Lung (tissue), 12 donors: ENCODE data around the gene WBP11. TPM values are rescaled to one million over a fixed set of nuclear protein-coding genes. Genes with fewer than 3 reads are reported as not detected.

ENCODE experiments used
- ATAC-seq: fragments of 200-7000 bp; cut with Tn5 transposase; one replicate; pipeline ENCODE4 v1.9.1; 2020; ENCODE audit warnings: moderate number of reproducible peaks; ENCODE audit not compliant: insufficient read depth, low FRiP score
- DNase-seq, 3 donors: peaks; one replicate each; pipeline ENCODE4 v3.0.0-alpha.2; 2013 to 2017
- H3K27ac ChIP-seq, 2 donors: one replicate each; pipeline ENCODE4 v1.5.1; 2013; ENCODE audit warnings: mild to moderate bottlenecking in 2 of 2, moderate library complexity in 2 of 2, control low read depth in 1 of 2, inconsistent platforms in 1 of 2, low read depth in 1 of 2, low read length in 1 of 2
- H3K27me3 ChIP-seq, 3 donors: one replicate each; pipeline ENCODE4 v1.5.1; 2013; ENCODE audit warnings: low read length in 2 of 3; ENCODE audit not compliant: control insufficient read depth in 3 of 3, insufficient read depth in 3 of 3
- H3K36me3 ChIP-seq, 4 donors: one replicate each; pipeline ENCODE4 v1.5.1; 2013; ENCODE audit warnings: low read length in 4 of 4, mild to moderate bottlenecking in 1 of 4, moderate library complexity in 1 of 4; ENCODE audit not compliant: control insufficient read depth in 4 of 4, insufficient read depth in 4 of 4
- H3K4me1 ChIP-seq, 5 donors: one replicate each; pipeline ENCODE4 v1.5.1; 2013; ENCODE audit warnings: low read length in 5 of 5, mild to moderate bottlenecking in 2 of 5, moderate library complexity in 1 of 5; ENCODE audit not compliant: control insufficient read depth in 5 of 5, insufficient read depth in 5 of 5
- H3K4me3 ChIP-seq: one replicate; pipeline ENCODE4 v1.5.1; 2013; ENCODE audit warnings: mild to moderate bottlenecking, control low read depth, moderate library complexity
- H3K9ac ChIP-seq, 2 donors: one replicate each; pipeline ENCODE4 v1.5.1; 2013; ENCODE audit warnings: low read length in 2 of 2, control low read depth in 1 of 2; ENCODE audit not compliant: insufficient read depth in 1 of 2
- H3K9me3 ChIP-seq, 4 donors: one replicate each; pipeline ENCODE4 v1.5.1; 2013; ENCODE audit warnings: low read length in 3 of 4, mild to moderate bottlenecking in 1 of 4, moderate library complexity in 1 of 4; ENCODE audit not compliant: control insufficient read depth in 4 of 4, insufficient read depth in 3 of 4
- WGBS, 2 donors: extraction: QIAGEN DNeasy Blood & Tissue Kit; methylation state at CpG; one replicate each; pipeline ENCODE4 v1.1.7; 2013; 5-methylcytosine and 5-hydroxymethylcytosine counted together
- polyA plus RNA-seq, 2 donors: library from polyadenylated mRNA; stranded (reverse); fragments of 200-250 nt; gene quantifications; one replicate each; pipeline ENCODE4 v1.2.1, GENCODE V29; 2013
- total RNA-seq, 2 donors: library from RNA; depleted of rRNA in 1 of 2; stranded (reverse); fragments of >200 nt in 1 of 2; gene quantifications; one replicate each; pipeline ENCODE4 v1.2.1, GENCODE V29; 2014 to 2021
- TF ChIP-seq, protein P1 (sequence below): IDR thresholded peaks from 2 replicates; pipeline ENCODE4 v1.5.1; 2012; ENCODE audit warnings: mild to moderate bottlenecking; ENCODE audit errors: control extremely low read depth, extremely low read depth
- donor health status: control.
- donor health status: control.
- donor health status: Bipolar disorder and iron deficiency.
- donor health status: healthy.
- donor health status: DM: yes; HTN: yes; CAD: no.

The WBP11 gene
- total and polyA plus RNA-seq, 4 donors: 14.8 to 52.8 (median 30.6) TPM

DNA sequence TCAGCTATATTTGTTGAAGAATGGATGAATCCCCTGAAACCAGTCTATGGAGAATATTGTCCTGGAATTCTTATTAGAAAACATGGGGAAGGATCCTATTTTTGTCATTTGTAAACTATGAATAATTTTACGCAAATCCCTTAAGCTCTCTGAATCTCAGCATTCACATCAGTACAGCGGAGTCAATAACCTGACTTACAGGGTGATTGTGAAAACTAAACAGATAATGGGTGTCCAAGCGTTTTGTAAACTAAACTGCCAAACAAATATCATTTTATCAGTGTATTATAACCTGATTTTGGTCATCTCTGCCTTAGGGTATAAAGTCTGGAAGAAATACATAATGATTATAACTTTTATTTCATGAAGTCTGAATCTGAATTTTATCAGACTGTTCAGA is 30.1 kb upstream of the WBP11 start:
- DNase-seq (no peak), ATAC-seq (no peak)
- no peak overlapping the region for H3K9ac ChIP-seq
- H3K4me3 ChIP-seq: no peak overlapping the region
- WGBS, 2 donors: 88 to 95% methylated on average over 3 of the region's 3 CpGs
- TF ChIP-seq, protein P1, sequence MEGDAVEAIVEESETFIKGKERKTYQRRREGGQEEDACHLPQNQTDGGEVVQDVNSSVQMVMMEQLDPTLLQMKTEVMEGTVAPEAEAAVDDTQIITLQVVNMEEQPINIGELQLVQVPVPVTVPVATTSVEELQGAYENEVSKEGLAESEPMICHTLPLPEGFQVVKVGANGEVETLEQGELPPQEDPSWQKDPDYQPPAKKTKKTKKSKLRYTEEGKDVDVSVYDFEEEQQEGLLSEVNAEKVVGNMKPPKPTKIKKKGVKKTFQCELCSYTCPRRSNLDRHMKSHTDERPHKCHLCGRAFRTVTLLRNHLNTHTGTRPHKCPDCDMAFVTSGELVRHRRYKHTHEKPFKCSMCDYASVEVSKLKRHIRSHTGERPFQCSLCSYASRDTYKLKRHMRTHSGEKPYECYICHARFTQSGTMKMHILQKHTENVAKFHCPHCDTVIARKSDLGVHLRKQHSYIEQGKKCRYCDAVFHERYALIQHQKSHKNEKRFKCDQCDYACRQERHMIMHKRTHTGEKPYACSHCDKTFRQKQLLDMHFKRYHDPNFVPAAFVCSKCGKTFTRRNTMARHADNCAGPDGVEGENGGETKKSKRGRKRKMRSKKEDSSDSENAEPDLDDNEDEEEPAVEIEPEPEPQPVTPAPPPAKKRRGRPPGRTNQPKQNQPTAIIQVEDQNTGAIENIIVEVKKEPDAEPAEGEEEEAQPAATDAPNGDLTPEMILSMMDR: no peak
- H3K27me3 ChIP-seq: peaks cover 0 to 2% (median 0%) of the 10 kb centered on the region in 3 donors
- H3K9me3 ChIP-seq: no peaks in the 10 kb centered on the region
- H3K4me1 ChIP-seq: peaks cover 0 to 17% (median 0%) of the 10 kb centered on the region in 5 donors
- no peaks in the 10 kb centered on the region for H3K36me3 ChIP-seq
- H3K27ac ChIP-seq: no peak overlapping the region

DNA sequence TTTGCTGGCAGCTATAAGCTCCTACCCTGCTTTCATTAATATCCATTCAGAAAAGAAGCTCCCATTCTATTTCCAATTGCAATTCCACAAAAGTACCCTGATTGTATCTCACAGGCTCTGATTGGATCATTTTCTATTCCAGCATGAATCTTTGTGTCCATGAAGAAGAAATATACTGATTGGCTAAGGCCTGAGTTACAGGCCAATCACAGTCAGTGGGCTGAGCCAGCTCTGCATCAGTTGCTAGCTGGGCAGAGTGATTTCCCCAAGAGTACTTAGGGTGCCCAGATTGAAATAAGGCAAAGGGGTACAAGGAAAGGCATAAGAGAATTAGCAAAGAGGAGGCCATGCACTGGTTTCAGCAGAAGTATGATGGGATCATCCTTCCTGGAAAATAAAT is 25.6 kb upstream of the WBP11 start:
- no peak for DNase-seq
- Histone ChIP-seq H3K4me3 (no peak overlapping the region), H3K27ac (no peak overlapping the region), H3K9me3 (peaks cover 0 to 2% (median 0%) of the 10 kb centered on the region in 4 donors), H3K27me3 (peaks cover 0 to 2% (median 0%) of the 10 kb centered on the region in 3 donors), H3K36me3 (no peaks in the 10 kb centered on the region), H3K4me1 (peaks cover 0 to 3% (median 0%) of the 10 kb centered on the region in 5 donors), H3K9ac (no peak overlapping the region)
- ATAC-seq: no peak
- TF ChIP-seq, protein P1: no peak

DNA sequence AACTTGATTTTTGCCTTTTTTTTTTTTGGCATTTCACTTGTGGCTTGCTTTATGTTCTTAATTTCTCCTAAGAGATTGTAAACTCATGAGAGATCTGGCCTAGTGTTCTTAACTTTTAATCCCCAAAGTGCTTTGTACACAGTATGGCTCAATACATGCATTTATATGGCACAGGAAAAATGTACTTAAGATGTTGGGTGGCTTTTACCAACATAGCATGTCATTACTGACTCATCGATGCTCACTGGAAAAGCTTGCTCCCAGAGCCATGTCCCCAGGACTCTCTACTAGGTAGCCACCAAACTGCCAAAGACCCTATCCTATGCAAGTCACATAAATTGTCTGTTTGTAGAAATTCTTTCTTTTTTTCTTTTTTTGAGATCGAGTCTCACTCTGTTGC is 23.8 kb upstream of the WBP11 start:
- no peak overlapping the region for H3K27ac ChIP-seq
- no peak overlapping the region for H3K9ac ChIP-seq
- WGBS, 2 donors: 92 to 98% methylated on average over 2 of the region's 2 CpGs
- TF ChIP-seq, protein P1: no peak
- peaks cover 0 to 2% (median 0%) of the 10 kb centered on the region in 5 donors for H3K4me1 ChIP-seq
- ATAC-seq (no peak), DNase-seq (no peak)
- no peaks in the 10 kb centered on the region for H3K36me3 ChIP-seq
- H3K27me3 ChIP-seq: no peaks in the 10 kb centered on the region
- H3K4me3 ChIP-seq: no peak overlapping the region
- peaks cover 0 to 2% (median 0%) of the 10 kb centered on the region in 4 donors for H3K9me3 ChIP-seq

DNA sequence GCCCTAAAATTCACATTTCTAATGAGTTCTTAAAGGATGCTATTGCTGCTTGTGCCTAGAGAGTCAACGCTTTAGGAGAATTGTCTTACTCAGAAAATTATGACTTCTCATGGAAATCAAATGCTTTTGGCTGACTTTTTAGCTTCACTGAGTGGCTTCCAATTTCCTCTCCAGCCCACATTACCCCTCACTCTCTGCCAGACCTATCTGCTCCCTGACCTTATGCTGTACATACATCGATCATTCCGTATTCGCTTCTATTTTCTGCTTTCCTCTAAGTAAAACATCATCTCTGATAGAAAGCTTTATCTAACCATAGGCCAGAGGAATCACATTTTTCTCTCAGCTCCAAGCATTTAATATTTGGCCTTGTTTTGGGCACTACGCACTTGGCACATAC is 23.2 kb upstream of the WBP11 start:
- Histone ChIP-seq H3K27me3 (no peaks in the 10 kb centered on the region), H3K4me3 (no peak overlapping the region), H3K9ac (no peak overlapping the region), H3K4me1 (peaks cover 0 to 2% (median 0%) of the 10 kb centered on the region in 5 donors), H3K36me3 (no peaks in the 10 kb centered on the region), H3K9me3 (peaks cover 0 to 2% (median 0%) of the 10 kb centered on the region in 4 donors), H3K27ac (peak overlapping the region in 1 of 2 donors; percentile 1)
- WGBS, 2 donors: 78 to 91% methylated on average over 5 of the region's 5 CpGs
- no peak for ATAC-seq
- TF ChIP-seq, protein P1: no peak
- peak in 2 of 3 donors; percentile 19 to 53 for DNase-seq
